Panc1 (cell line): ENCODE measurements around the gene LRP1B. TPM values are rescaled to one million over a fixed set of nuclear protein-coding genes. Genes with fewer than 3 reads are reported as not detected.

Source experiments
- ATAC-seq: fragments of 200-7000 bp; cut with Tn5 transposase; 2 replicates; pipeline ENCODE4 v1.9.1; 2020; ENCODE audit warnings: mild to moderate bottlenecking, moderate library complexity
- BruUV-seq: library from RNA; stranded (reverse); fragments of 400-500 nt; replicated peaks from 2 replicates; lab custom pipeline; 2021; lab: Mats Ljungman, UMichigan
- CTCF ChIA-PET: fragments of 300-600 bp; sonication (Branson Sonifier 250); formaldehyde crosslinking; loops from one replicate; lab custom pipeline; 2022; ENCODE audit warnings: antibody characterized with exemption; lab: Charles Lee
- POLR2A ChIA-PET: fragments of 300-600 bp; sonication (Branson Sonifier 250); formaldehyde crosslinking; loops from one replicate; lab custom pipeline; 2022; ENCODE audit warnings: antibody characterized with exemption; lab: Charles Lee
- DNase-seq: peaks from one replicate; pipeline ENCODE4 v3.0.0-alpha.2; 2010; ENCODE audit warnings: low read depth, low spot score
- H3K27ac ChIP-seq: 2 replicates; pipeline ENCODE4 v1.5.1; 2011; ENCODE audit warnings: mild to moderate bottlenecking, low read length, inconsistent platforms
- H3K27me3 ChIP-seq: fragments of 200-500 bp; sonication (Bioruptor generic); 2 replicates; pipeline ENCODE4 v1.6.0; 2014; ENCODE audit warnings: low read length, inconsistent platforms; ENCODE audit not compliant: control insufficient read depth, insufficient read depth
- H3K36me3 ChIP-seq: fragments of 200-500 bp; sonication (Bioruptor generic); 2 replicates; pipeline ENCODE4 v1.5.1; 2014; ENCODE audit warnings: inconsistent platforms, mild to moderate bottlenecking, low read length, moderate library complexity; ENCODE audit not compliant: control insufficient read depth, insufficient read depth
- H3K4me1 ChIP-seq: 2 replicates; pipeline ENCODE4 v1.5.1; 2011; ENCODE audit warnings: inconsistent platforms, mild to moderate bottlenecking, low read length, moderate library complexity; ENCODE audit not compliant: control insufficient read depth, insufficient read depth
- H3K4me3 ChIP-seq, 2 experiments: 2 replicates each; pipeline ENCODE4 v1.5.1; 2011 to 2012; ENCODE audit warnings: low read depth in 2 of 2, low read length in 2 of 2, mild to moderate bottlenecking in 2 of 2, inconsistent platforms in 1 of 2, moderate library complexity in 1 of 2
- H3K9me3 ChIP-seq: fragments of 200-500 bp; sonication (Bioruptor generic); 2 replicates; pipeline ENCODE4 v1.5.1; 2014; ENCODE audit warnings: low read depth, mild to moderate bottlenecking, inconsistent platforms, low read length, moderate library complexity; ENCODE audit not compliant: control insufficient read depth, insufficient read depth
- POLR2AphosphoS5 ChIP-seq: IDR thresholded peaks from 2 replicates; pipeline ENCODE4 v1.6.1; 2012; ENCODE audit warnings: mild to moderate bottlenecking, low read depth, low read length, moderate library complexity
- SIN3A ChIP-seq: IDR thresholded peaks from 2 replicates; pipeline ENCODE4 v1.6.1; 2012; ENCODE audit warnings: low read depth, mild to moderate bottlenecking, low read length, moderate library complexity, borderline replicate concordance; ENCODE audit not compliant: insufficient read depth
- TCF7L2 ChIP-seq: IDR thresholded peaks from 2 replicates; pipeline ENCODE4 v1.6.1; 2011; ENCODE audit warnings: mild to moderate bottlenecking, low read depth, low read length, inconsistent platforms
- in situ Hi-C: cut with HindIII; loops from 2 replicates; pipeline ENCODE4 v1.10.0; 2016; ENCODE audit warnings: low sequenced_read_pairs, low pct_unique_long_range_greater_than_20kb
- intact Hi-C: fragments of 100-400 bp; cut with micrococcal nuclease; formaldehyde crosslinking; loops from one replicate; pipeline ENCODE4 v1.10.0; 2022; ENCODE audit not compliant: unreplicated experiment
- total RNA-seq: library from RNA; stranded (reverse); gene quantifications from one replicate; pipeline ENCODE4 v1.2.1, GENCODE V29; 2021; ENCODE audit not compliant: unreplicated experiment
- TF ChIP-seq, protein P1 (sequence below), 2 experiments: IDR thresholded peaks; 2 replicates each; pipeline ENCODE4 v1.6.1; 2011 to 2012; ENCODE audit warnings: low read depth in 2 of 2, control low read depth in 1 of 2, low read length in 1 of 2, mild to moderate bottlenecking in 1 of 2, moderate library complexity in 1 of 2; ENCODE audit not compliant: insufficient read depth in 1 of 2
- TF ChIP-seq, protein P2 (sequence below): fragments of 450-650 bp; IDR thresholded peaks from 2 replicates; pipeline ENCODE4 v1.5.1; 2017; ENCODE audit warnings: mild to moderate bottlenecking

LRP1B gene
- total RNA-seq, 1 experiment from 2014 or later = 0.54 TPM

DNA sequence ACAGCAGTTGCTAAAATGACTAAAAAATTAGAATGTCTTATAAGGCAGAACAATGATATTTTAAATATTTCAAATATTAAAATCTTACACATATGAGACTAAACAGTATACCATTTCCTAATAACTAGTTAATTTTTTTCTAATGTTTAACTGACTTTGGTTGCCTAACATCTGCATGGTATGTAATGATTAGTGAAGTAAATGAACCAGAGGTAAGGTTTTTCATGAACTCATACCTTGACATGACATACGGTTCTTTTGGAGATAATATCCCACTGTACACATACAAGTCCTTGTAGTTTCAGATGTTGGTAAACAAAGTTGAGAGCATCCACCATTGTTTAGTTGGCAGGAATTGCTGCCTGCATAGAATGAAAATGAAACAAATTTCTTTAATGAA lies 1360.2 kb downstream of the LRP1B start:
- no peaks in the 10 kb centered on the region for H3K9me3 ChIP-seq
- intact Hi-C loops (no loop called here), in situ Hi-C loops (no loop called here)
- CTCF ChIA-PET = no interaction called here
- H3K27me3 ChIP-seq = no peaks in the 10 kb centered on the region
- no peak overlapping the region for H3K27ac ChIP-seq
- no peaks in the 10 kb centered on the region for H3K36me3 ChIP-seq
- no peak for ATAC-seq
- BruUV-seq = no TSS peak
- no peak for DNase-seq
- POLR2A ChIA-PET = no interaction called here
- TF ChIP-seq SIN3A = no peak
- TF ChIP-seq, protein P1, sequence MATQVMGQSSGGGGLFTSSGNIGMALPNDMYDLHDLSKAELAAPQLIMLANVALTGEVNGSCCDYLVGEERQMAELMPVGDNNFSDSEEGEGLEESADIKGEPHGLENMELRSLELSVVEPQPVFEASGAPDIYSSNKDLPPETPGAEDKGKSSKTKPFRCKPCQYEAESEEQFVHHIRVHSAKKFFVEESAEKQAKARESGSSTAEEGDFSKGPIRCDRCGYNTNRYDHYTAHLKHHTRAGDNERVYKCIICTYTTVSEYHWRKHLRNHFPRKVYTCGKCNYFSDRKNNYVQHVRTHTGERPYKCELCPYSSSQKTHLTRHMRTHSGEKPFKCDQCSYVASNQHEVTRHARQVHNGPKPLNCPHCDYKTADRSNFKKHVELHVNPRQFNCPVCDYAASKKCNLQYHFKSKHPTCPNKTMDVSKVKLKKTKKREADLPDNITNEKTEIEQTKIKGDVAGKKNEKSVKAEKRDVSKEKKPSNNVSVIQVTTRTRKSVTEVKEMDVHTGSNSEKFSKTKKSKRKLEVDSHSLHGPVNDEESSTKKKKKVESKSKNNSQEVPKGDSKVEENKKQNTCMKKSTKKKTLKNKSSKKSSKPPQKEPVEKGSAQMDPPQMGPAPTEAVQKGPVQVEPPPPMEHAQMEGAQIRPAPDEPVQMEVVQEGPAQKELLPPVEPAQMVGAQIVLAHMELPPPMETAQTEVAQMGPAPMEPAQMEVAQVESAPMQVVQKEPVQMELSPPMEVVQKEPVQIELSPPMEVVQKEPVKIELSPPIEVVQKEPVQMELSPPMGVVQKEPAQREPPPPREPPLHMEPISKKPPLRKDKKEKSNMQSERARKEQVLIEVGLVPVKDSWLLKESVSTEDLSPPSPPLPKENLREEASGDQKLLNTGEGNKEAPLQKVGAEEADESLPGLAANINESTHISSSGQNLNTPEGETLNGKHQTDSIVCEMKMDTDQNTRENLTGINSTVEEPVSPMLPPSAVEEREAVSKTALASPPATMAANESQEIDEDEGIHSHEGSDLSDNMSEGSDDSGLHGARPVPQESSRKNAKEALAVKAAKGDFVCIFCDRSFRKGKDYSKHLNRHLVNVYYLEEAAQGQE (IDR thresholded peaks at IDR 0.05; ENCODE audit: insufficient read depth in 1 of 2, low read depth in 2 of 2, low read length in 1 of 2) = no peak
- TF ChIP-seq, protein P2, sequence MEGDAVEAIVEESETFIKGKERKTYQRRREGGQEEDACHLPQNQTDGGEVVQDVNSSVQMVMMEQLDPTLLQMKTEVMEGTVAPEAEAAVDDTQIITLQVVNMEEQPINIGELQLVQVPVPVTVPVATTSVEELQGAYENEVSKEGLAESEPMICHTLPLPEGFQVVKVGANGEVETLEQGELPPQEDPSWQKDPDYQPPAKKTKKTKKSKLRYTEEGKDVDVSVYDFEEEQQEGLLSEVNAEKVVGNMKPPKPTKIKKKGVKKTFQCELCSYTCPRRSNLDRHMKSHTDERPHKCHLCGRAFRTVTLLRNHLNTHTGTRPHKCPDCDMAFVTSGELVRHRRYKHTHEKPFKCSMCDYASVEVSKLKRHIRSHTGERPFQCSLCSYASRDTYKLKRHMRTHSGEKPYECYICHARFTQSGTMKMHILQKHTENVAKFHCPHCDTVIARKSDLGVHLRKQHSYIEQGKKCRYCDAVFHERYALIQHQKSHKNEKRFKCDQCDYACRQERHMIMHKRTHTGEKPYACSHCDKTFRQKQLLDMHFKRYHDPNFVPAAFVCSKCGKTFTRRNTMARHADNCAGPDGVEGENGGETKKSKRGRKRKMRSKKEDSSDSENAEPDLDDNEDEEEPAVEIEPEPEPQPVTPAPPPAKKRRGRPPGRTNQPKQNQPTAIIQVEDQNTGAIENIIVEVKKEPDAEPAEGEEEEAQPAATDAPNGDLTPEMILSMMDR = no peak
- TF ChIP-seq POLR2AphosphoS5 = no peak
- no peak for TF ChIP-seq TCF7L2
- no peaks in the 10 kb centered on the region for H3K4me1 ChIP-seq
- H3K4me3 ChIP-seq = no peak overlapping the region

DNA sequence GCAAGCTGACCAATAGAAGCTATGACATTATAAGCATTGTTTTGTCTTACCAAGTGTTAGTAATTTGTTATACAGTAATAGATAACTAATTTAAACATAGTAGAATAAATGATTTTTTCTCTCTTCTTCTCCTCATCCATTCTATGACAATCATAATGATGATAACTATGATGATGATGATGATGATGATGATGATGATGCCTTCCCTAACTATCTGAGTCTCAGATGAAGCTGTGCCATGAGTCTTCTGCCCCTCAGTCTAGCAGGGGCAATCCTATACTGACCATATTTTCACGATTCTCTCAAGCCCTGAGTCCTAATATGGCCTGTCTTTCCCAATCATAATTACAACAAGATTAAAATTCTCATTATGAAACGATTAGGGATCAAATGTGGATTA lies 1369.0 kb downstream of the LRP1B start:
- Histone ChIP-seq H3K4me1 (no peaks in the 10 kb centered on the region), H3K27ac (no peak overlapping the region), H3K4me3 (no peak overlapping the region), H3K9me3 (no peaks in the 10 kb centered on the region), H3K36me3 (no peaks in the 10 kb centered on the region), H3K27me3 (no peaks in the 10 kb centered on the region)
- BruUV-seq = no TSS peak
- DNase-seq = no peak
- in situ Hi-C loops = no loop called here
- ChIA-PET POLR2A (no interaction called here), CTCF (no interaction called here)
- TF ChIP-seq TCF7L2 (no peak), POLR2AphosphoS5 (no peak), SIN3A (no peak)
- TF ChIP-seq, protein P2 = no peak
- TF ChIP-seq, protein P1 (IDR thresholded peaks at IDR 0.05; ENCODE audit: insufficient read depth in 1 of 2, low read depth in 2 of 2, low read length in 1 of 2) = no peak
- no peak for ATAC-seq
- intact Hi-C loops = no loop called here
